Muscle of back (tissue), 11 donors: Measurements from ENCODE around the gene TSPEAR. TPM values are rescaled to one million over a fixed set of nuclear protein-coding genes. Genes with fewer than 3 reads are reported as not detected.
A peak's percentile ranks its signal among the peaks of the same experiment; 100 is the strongest.

Experiments
- DNase-seq, 3 donors: peaks; one replicate each; pipeline versions ENCODE4 v3.0.0 to v3.0.0-alpha.2; 2013
- polyA plus RNA-seq, 10 donors: library from polyadenylated mRNA; unstranded; fragments of 120-200 nt; gene quantifications; one replicate each; pipeline ENCODE4 v1.2.1, GENCODE V29; 2013; ENCODE audit not compliant: insufficient read length in 10 of 10

The TSPEAR gene
- polyA plus RNA-seq, 10 donors, result 0.10 to 3.2 (median 0.22) TPM; not detected in 1

- no peak for DNase-seq
These were observed 243.5 kb downstream of the TSPEAR start for GRCh38 chr21:44467859-44468195.

DNA sequence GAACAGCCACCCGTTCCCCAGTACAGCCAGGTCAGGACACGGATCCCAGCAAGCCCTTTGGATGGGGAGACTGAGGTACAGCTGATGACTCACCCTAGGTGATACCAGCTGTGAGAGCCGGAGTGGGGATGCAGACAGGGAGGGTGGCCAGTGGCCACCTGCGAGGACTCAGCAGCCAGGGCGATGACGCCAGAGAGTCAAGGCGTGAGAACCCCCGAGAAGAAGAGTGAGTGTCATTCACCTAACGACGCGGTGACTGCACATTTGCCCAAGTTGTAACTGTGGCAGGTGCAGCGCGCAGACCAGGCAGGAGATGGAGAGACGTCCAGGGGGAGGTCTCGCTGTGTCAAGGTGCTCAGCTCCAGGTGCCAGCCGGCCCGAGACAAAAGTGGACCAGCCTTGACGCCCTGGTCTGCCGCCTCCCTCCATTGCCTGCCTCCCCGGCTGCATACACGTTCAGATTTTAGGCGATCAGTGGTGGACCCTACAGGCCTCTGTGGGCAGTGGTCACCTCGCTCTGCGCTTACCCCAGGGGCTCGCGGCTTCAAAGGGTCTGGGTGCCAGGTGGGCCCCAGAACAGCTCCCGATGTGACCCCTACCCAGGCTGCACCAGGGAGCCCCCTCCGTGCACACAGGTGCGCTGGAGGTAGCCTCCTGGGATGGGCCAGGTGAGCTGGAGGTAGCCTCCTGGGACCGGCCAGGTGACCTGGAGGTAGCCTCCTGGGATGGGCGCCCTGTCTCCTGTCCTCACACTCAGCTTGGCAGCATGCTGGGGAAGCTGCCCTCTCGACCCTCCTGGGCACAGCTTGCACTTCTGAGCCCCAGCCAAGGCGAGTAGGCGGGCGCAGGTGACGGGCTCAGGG, 244.1 kb downstream of the TSPEAR start:
- no peak for DNase-seq

- no peak for DNase-seq
These were observed 244.9 kb downstream of the TSPEAR start for GRCh38 chr21:44466351-44466954.

DNA sequence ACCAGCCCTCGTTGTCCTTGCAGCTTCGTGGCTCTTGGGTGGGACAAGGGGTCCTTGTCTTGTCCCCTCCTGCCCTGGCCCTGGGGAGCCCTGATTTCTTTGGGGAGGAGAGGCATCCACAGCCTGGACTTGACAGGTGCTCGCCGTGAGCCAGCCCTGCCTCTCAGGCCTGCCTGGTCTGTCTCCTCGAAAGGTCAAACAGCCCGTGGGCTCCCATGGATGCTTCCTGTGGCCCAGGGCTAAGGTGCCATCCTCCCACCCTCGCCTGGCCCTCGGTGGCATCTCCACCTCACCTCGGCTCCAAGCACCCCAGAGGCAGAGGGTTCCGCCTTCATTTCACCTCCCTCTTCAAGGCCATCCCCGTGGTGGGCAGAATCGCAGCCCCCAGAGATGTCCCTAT, 247.0 kb downstream of the TSPEAR start:
- no peak for DNase-seq

GRCh38 chr21:44463724-44464123, 247.6 kb downstream of the TSPEAR start:
- peak in 2 of 3 donors; percentile 55 to 69 for DNase-seq

DNA sequence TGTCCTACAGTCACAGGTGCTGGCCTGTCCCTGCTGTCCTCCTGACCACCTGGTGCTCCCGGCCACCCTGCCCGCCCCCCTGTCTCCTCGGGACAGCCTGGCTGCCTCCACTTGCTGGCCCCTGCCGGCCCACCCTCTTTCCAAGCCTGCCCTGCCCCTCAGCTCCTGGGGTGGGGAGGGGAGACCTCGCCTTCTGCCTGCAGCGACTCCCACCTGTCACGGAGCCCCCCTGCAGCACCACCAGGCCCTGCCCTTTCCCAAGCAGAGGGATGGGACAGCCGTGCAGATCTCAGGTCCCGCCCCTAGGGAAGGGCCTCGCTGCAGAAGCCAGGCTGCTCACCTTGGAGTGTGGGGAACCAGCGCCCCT, 248.6 kb downstream of the TSPEAR start:
- DNase-seq, result no peak

GRCh38 chr21:44462086-44462833, 249.1 kb downstream of the TSPEAR start:
- no peak for DNase-seq

- DNase-seq, result peak; percentile 26 to 89 (median 55)
These were observed 249.8 kb downstream of the TSPEAR start for GRCh38 chr21:44461464-44462001.

DNA sequence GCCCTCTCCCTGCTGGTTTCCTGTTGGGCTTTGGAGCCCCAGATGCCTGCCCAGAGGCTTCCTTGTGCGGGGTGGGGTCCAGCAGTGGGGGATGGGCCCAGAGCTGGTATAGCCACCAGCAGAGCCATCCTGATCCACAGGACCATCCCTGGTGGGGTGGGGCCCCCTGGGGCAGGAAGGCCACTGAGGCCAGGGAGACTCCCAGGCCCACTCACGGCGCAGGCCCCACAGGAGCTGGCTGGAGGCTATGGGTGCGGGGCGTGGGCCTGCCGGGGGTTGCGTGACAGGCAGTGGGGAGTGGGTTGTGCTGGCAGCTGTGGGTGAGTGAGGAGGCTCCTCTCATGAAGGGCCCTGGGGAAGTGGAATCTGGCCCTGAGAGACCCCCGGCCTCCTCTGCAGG, 250.4 kb downstream of the TSPEAR start:
- DNase-seq, result no peak

DNA sequence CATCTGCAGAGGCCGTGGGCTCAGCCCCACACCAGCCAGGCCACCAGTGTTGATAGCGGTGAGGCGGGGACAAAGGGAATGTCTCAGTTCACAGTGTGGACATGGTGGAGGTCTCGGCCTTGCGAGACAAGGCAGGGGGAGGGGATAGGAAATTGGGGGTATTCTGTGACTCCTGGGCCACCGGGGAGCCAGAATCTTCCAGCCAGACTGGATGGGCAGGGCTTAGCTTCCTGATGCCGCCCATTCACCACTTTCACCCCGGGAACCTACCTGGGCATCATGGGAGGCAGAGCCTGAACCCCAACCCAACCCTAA, 251.0 kb downstream of the TSPEAR start:
- DNase-seq, result no peak

DNA sequence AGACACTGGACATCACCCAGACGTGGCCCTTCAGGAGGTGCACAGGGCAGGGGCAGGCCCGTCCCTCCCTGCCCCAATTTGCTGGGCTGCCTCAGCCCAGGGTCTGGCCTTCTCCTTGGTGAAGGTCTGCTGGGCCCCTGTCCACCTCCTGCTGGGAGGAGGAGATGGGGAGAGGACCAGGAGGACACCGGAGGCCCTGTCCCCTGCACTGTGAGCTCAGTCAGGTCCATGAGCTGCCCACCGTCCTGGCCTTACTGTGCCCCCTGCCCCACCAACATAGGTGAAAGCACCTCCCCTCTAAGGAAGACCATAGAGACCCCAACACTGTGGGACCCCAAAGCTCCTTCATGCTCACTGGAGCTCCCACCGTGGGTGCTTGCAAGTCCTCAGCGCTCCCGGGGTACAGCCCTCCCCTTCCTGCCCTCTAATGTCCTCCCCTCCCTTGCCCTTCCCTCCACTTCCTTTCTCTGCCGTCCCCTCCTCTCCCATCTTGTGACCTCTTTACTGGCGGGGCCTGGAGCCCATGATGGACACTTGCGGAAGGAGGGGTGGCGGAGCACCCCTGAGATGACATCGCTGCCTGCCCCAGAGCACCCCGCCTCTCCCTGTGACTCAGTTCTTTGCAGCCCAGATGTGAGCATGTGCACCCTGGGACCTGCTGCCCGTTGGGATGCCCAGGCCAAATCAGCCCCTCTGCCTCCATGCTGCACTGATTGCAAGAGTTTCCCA, 251.5 kb downstream of the TSPEAR start:
- no peak for DNase-seq

GRCh38 chr21:44458971-44459711, 252.2 kb downstream of the TSPEAR start:
- DNase-seq, result no peak

DNA sequence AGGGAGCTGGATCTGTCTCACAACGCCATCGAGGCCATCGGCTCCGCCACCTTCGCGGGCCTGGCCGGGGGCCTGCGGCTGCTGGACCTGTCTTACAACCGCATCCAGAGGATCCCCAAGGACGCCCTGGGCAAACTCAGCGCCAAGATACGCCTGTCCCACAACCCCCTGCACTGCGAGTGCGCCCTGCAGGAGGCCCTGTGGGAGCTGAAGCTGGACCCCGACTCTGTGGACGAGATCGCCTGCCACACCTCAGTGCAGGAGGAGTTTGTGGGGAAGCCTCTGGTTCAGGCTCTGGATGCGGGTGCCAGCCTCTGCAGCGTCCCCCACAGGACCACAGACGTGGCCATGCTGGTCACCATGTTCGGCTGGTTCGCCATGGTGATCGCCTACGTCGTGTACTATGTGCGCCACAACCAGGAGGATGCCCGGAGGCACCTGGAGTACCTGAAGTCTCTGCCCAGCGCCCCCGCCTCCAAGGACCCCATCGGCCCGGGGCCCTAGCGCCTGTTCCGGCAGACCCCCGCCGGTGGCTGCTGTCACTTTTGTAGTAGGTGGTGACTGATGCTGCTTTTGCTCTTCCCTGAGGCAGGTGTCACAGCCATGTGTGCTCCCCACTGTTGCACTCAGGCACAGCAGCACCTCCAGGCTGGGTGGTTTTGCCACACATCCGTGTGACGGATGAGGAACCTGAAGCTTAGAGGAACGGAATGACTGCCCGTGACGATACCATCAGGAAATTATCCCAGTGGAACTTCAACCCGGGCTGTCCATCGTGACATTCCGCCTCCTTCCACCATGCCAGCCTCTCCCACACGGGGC, 254.2 kb downstream of the TSPEAR start:
- DNase-seq, result no peak

- no peak for DNase-seq
These were observed 255.0 kb downstream of the TSPEAR start for GRCh38 chr21:44456214-44456914.

DNA sequence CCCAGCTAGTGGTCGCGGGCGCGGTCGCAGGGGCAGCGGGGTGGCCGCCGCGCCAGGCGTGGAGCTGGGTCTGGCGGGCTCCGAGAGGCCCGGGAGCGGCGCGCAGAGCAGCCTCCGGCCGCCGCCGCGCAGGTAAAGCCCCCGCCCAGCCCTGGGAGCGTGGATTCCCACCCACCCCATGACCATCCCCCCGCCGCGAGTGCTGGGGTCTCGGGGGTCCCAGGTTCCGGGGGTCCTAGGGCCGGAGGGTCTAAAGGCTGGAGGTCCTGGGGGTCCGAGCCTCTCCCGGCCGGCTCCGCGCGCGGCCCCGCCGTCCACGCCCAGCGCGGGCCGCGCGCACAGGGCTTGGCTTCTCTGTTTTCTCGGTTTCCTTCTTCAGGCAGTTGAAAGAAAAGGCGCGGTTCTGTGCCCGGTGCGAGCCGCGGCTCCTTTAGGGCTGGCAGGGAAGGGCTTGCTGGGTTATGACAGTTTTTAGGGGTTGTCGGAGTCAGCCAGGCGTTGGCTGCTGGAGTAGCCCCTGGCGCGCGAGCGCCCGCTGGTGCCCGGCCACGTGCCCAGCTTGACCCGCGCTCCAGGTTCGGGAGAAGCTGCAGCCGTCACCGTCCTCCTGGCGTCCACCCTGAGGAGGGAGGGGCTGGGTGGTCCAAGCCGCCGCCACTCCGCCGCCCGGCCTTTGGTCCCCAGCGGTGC, 255.7 kb downstream of the TSPEAR start:
- DNase-seq, result peak in 2 of 3 donors; percentile 30 to 55

- peak; percentile 63 to 76 (median 75) for DNase-seq
These were observed 256.4 kb downstream of the TSPEAR start, which contains the start of gene LRRC3 for GRCh38 chr21:44454747-44455523. LRRC3 (plus strand) TSS chr21:44455510; CDS start chr21:44456645, 1,135 bp downstream.

DNA sequence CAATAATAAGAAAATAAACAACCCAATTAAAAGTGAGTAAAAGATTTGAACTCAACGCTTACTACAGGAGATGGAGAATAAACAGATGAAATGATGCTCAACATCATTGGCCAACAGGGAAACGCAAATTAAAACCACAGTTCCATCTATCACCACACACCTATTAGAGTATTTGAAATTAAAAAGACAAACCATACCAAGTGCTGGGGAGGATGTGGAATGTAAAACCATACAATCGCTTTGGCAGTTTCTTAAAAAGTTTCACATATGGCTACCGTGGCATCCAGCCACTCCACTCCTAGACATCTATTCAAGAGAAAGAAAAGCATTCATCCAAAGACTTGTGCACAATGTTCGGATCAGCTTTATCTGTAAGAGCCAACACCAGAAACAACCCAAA, 257.3 kb downstream of the TSPEAR start:
- no peak for DNase-seq

- no peak for DNase-seq
These were observed 258.3 kb downstream of the TSPEAR start for GRCh38 chr21:44453120-44453519.
